HG02642 (cell line): ENCODE results near the gene FAM72D.
"Not testable (repeated sequence)": the region's sequence is repeated elsewhere in the genome, so short reads cannot be mapped to it uniquely, and the experiment has no call there.

Experiments
- ATAC-seq: cut with Tn5 transposase; IDR thresholded peaks from one replicate; pipeline ENCODE4 v1.9.1; 2021; ENCODE audit warnings: mild to moderate bottlenecking; ENCODE audit not compliant: unreplicated experiment, poor library complexity

Gene FAM72D

GRCh38 chr1:145144264-145144913 is 48.6 kb downstream of the FAM72D start:
- not testable (repeated sequence) for ATAC-seq

GRCh38 chr1:145146308-145146707 is 50.5 kb downstream of the FAM72D start:
- not testable (repeated sequence) for ATAC-seq

GRCh38 chr1:145147172-145147571 is 51.4 kb downstream of the FAM72D start:
- not testable (repeated sequence) for ATAC-seq

- not testable (repeated sequence) for ATAC-seq
These were observed 59.6 kb downstream of the FAM72D start for GRCh38 chr1:145155421-145155820.

GRCh38 chr1:145155873-145156272 is 60.1 kb downstream of the FAM72D start:
- ATAC-seq = not testable (repeated sequence)

GRCh38 chr1:145156891-145157610 is 61.3 kb downstream of the FAM72D start:
- not testable (repeated sequence) for ATAC-seq

- ATAC-seq = peak; percentile 49
These were observed 61.9 kb downstream of the FAM72D start for GRCh38 chr1:145157715-145158114.

GRCh38 chr1:145161046-145161752 is 65.4 kb downstream of the FAM72D start:
- ATAC-seq = peak; percentile 62
